Measurements from ENCODE around the gene BSN. TPM values are rescaled to one million over a fixed set of nuclear protein-coding genes. Genes with fewer than 3 reads are reported as not detected.

The BSN gene
- total RNA-seq, 1 experiment from 2014 or later = 0.37 TPM

DNA sequence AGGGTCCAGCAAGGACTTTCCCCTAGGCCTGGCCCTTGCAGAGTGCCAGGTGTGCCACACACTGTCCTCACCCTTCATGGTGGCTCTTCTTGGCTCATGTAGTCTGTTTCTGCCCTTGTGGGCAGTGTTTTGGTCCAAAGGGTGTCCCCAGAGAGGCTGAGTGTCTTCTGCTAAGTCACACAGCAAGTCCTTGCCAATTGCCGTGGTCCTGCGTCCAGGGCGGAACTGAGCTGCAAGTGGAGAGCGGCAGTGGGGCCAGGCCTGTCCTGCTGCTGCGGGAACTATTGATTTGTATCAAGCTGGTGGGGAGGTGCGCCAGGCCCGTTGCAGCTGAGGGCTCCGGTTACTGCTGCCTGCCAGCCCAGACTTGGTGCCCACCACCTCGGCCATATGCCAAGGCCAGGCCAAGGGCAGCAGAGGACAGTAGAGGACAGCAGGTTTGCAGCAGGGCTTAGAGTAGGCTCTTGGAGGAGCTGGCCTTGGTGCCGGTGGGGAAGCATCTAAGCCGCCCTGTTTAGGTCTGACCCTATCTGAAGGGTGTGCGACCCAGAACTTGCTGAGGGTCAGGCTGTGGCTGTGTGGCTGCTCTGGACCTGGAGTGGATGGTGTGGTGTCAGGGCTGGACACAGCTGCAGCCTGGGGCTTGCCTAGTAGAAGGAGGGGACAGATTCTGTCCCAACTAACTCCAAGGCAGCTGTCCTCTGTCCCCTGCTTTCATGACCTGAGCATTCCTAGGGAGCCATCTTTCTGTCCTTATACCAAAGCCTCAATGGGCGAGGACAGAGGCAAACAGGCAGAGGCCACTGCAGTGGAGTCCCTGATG lies 160.7 kb downstream of the BSN start:
- no peak for DNase-seq
- Histone ChIP-seq H3K27me3 (ENCODE audit: low read length) (no peaks in the 10 kb centered on the region), H3K9me3 (ENCODE audit: low read length) (no peaks in the 10 kb centered on the region), H3K9me2 (replicated peaks; ENCODE audit: insufficient read depth, low read length) (no peaks in the 10 kb centered on the region), H3K4me2 (ENCODE audit: low read depth, low read length, poor library complexity, severe bottlenecking) (no peak overlapping the region), H3K9ac (ENCODE audit: low read length) (no peak overlapping the region), H3K27ac (ENCODE audit: low read length) (no peak overlapping the region), H4K20me1 (ENCODE audit: insufficient read depth, low read depth, low read length) (no peaks in the 10 kb centered on the region), H2AFZ (ENCODE audit: low read length) (no peak overlapping the region), H3K36me3 (ENCODE audit: insufficient read depth, low read length) (0 out of 2 replicates have a peak, but pooled peaks cover 8% of the 10 kb centered on the region), H3K4me3 (ENCODE audit: low read length) (no peak overlapping the region), H3K79me2 (ENCODE audit: low read length) (no peaks in the 10 kb centered on the region), H3K4me1 (ENCODE audit: low read length) (peaks cover 8% of the 10 kb centered on the region)

- Histone ChIP-seq H3K27me3 (ENCODE audit: low read length) (no peaks in the 10 kb centered on the region), H3K4me1 (ENCODE audit: low read length) (peaks cover 8% of the 10 kb centered on the region), H3K9ac (ENCODE audit: low read length) (no peak overlapping the region), H3K9me2 (replicated peaks; ENCODE audit: insufficient read depth, low read length) (no peaks in the 10 kb centered on the region), H3K4me2 (ENCODE audit: low read depth, low read length, poor library complexity, severe bottlenecking) (no peak overlapping the region), H3K79me2 (ENCODE audit: low read length) (no peaks in the 10 kb centered on the region), H3K27ac (ENCODE audit: low read length) (no peak overlapping the region), H3K9me3 (ENCODE audit: low read length) (no peaks in the 10 kb centered on the region), H3K36me3 (ENCODE audit: insufficient read depth, low read length) (0 out of 2 replicates have a peak, but pooled peaks cover 8% of the 10 kb centered on the region), H2AFZ (ENCODE audit: low read length) (no peak overlapping the region), H4K20me1 (ENCODE audit: insufficient read depth, low read depth, low read length) (no peaks in the 10 kb centered on the region), H3K4me3 (ENCODE audit: low read length) (no peak overlapping the region)
- DNase-seq = no peak
Measured at GRCh38 chr3:49715611-49716121, 161.4 kb downstream of the BSN start.

DNA sequence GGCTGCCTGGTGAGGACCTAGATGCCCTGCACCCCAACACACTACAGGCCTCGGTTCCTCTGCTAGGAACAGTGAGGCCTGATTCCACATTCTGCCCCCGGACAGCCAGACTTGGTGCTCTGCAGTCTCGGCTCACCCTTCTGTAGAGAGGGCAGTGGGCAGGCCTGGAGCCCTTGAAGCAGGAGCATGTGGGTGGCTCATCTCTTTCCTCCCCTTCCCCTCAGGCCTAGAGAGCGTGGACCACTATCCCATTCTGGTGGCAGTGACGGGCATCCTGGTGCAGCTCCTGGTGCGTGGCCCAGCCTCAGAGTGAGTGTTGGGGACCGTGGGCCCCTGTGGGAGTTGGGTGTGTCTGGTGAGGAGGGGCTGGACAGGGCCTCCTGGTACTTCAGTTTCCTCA lies 161.9 kb downstream of the BSN start:
- no peaks in the 10 kb centered on the region for H4K20me1 ChIP-seq (ENCODE audit: insufficient read depth, low read depth, low read length)
- no peak overlapping the region for H3K4me3 ChIP-seq (ENCODE audit: low read length)
- no peak overlapping the region for H3K4me2 ChIP-seq (ENCODE audit: low read depth, low read length, poor library complexity, severe bottlenecking)
- no peaks in the 10 kb centered on the region for H3K9me3 ChIP-seq (ENCODE audit: low read length)
- no peak overlapping the region for H3K27ac ChIP-seq (ENCODE audit: low read length)
- no peak overlapping the region for H2AFZ ChIP-seq (ENCODE audit: low read length)
- 0 out of 2 replicates have a peak, but pooled peaks cover 8% of the 10 kb centered on the region for H3K36me3 ChIP-seq (ENCODE audit: insufficient read depth, low read length)
- no peaks in the 10 kb centered on the region for H3K9me2 ChIP-seq (replicated peaks; ENCODE audit: insufficient read depth, low read length)
- peaks cover 8% of the 10 kb centered on the region for H3K4me1 ChIP-seq (ENCODE audit: low read length)
- no peak overlapping the region for H3K9ac ChIP-seq (ENCODE audit: low read length)
- H3K79me2 ChIP-seq (ENCODE audit: low read length) = no peaks in the 10 kb centered on the region
- no peak for DNase-seq
- H3K27me3 ChIP-seq (ENCODE audit: low read length) = no peaks in the 10 kb centered on the region

- H3K4me3 ChIP-seq (ENCODE audit: low read length) = no peak overlapping the region
- no peak overlapping the region for H3K4me2 ChIP-seq (ENCODE audit: low read depth, low read length, poor library complexity, severe bottlenecking)
- no peaks in the 10 kb centered on the region for H3K79me2 ChIP-seq (ENCODE audit: low read length)
- no peak overlapping the region for H2AFZ ChIP-seq (ENCODE audit: low read length)
- H3K9me2 ChIP-seq (replicated peaks; ENCODE audit: insufficient read depth, low read length) = no peaks in the 10 kb centered on the region
- H3K27ac ChIP-seq (ENCODE audit: low read length) = no peak overlapping the region
- H4K20me1 ChIP-seq (ENCODE audit: insufficient read depth, low read depth, low read length) = no peaks in the 10 kb centered on the region
- H3K36me3 ChIP-seq (ENCODE audit: insufficient read depth, low read length) = 0 out of 2 replicates have a peak, but pooled peaks cover 8% of the 10 kb centered on the region
- no peaks in the 10 kb centered on the region for H3K27me3 ChIP-seq (ENCODE audit: low read length)
- H3K9me3 ChIP-seq (ENCODE audit: low read length) = no peaks in the 10 kb centered on the region
- H3K9ac ChIP-seq (ENCODE audit: low read length) = no peak overlapping the region
- H3K4me1 ChIP-seq (ENCODE audit: low read length) = peaks cover 8% of the 10 kb centered on the region
- no peak for DNase-seq
Measured at GRCh38 chr3:49716691-49717210, 162.5 kb downstream of the BSN start.

GRCh38 chr3:49717211-49717958 lies 163.1 kb downstream of the BSN start:
- Histone ChIP-seq H3K79me2 (ENCODE audit: low read length) (no peaks in the 10 kb centered on the region; the same call in 1 of the 2 replicates), H3K4me2 (ENCODE audit: low read depth, low read length, poor library complexity, severe bottlenecking) (no peak overlapping the region), H3K4me1 (ENCODE audit: low read length) (peaks cover 11% of the 10 kb centered on the region), H3K36me3 (ENCODE audit: insufficient read depth, low read length) (peaks cover 11% of the 10 kb centered on the region; the same call in 1 of the 2 replicates), H3K27ac (ENCODE audit: low read length) (no peak overlapping the region), H3K27me3 (ENCODE audit: low read length) (no peaks in the 10 kb centered on the region), H3K9ac (ENCODE audit: low read length) (no peak overlapping the region), H3K9me2 (replicated peaks; ENCODE audit: insufficient read depth, low read length) (no peaks in the 10 kb centered on the region), H3K9me3 (ENCODE audit: low read length) (no peaks in the 10 kb centered on the region), H2AFZ (ENCODE audit: low read length) (no peak overlapping the region), H4K20me1 (ENCODE audit: insufficient read depth, low read depth, low read length) (no peaks in the 10 kb centered on the region), H3K4me3 (ENCODE audit: low read length) (no peak overlapping the region)
- no peak for DNase-seq

DNA sequence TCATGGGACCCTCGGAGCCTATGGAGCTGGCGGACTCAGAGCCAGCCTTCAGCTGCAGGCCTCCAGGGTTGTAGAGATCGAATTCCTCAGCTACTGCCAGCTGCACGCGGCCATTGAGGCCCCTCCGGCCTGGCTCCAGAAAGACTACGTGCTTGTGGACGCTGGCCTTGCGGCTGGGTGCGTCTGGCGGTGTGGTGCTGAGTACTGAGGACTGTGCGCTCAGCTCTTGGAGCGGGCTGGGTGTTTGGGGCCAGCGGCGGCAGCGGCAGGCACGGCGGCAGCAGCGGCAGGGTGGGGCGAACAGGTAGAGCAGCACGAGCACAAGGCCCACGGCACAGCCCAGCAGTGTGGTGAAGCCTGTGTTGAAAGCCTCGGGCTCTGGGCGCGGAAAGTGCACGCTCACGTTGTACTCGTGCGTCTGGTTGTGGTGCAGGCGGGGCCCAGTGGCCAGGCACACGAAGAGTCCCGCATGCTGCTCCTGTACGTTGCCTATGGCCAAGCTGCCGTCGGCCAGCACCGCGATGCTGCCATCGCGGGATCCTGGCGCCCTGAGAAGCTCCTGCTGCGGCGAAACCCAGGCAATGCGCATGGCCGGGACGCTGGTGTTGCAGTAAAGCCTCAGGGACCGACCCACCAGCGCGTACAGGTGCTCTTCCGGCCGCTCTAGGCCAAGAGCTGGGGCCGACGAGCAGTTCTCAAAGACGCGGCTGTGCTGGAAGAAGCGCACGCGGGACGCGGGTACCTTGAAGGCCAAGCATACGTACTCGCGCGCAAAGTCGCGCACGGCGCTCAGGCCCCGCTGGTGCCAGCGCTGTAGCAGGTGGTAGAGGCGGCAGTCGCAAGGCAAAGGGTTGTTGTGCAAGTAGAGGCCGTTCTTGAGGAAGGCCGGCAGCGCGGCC lies 163.9 kb downstream of the BSN start:
- H3K9me3 ChIP-seq (ENCODE audit: low read length) = no peaks in the 10 kb centered on the region
- no peaks in the 10 kb centered on the region for H3K9me2 ChIP-seq (replicated peaks; ENCODE audit: insufficient read depth, low read length)
- no peak overlapping the region for H3K4me3 ChIP-seq (ENCODE audit: low read length)
- no peaks in the 10 kb centered on the region for H3K27me3 ChIP-seq (ENCODE audit: low read length)
- H3K27ac ChIP-seq (ENCODE audit: low read length) = no peak overlapping the region
- H4K20me1 ChIP-seq (ENCODE audit: insufficient read depth, low read depth, low read length) = peaks cover 3% of the 10 kb centered on the region; the same call in 1 of the 2 replicates
- no peak overlapping the region for H3K9ac ChIP-seq (ENCODE audit: low read length)
- no peak for DNase-seq
- H3K4me2 ChIP-seq (ENCODE audit: low read depth, low read length, poor library complexity, severe bottlenecking) = no peak overlapping the region
- peaks cover 19% of the 10 kb centered on the region for H3K4me1 ChIP-seq (ENCODE audit: low read length)
- no peak overlapping the region for H2AFZ ChIP-seq (ENCODE audit: low read length)
- peaks cover 8% of the 10 kb centered on the region for H3K79me2 ChIP-seq (ENCODE audit: low read length)
- peaks cover 15% of the 10 kb centered on the region; the same call in 1 of the 2 replicates for H3K36me3 ChIP-seq (ENCODE audit: insufficient read depth, low read length)

DNA sequence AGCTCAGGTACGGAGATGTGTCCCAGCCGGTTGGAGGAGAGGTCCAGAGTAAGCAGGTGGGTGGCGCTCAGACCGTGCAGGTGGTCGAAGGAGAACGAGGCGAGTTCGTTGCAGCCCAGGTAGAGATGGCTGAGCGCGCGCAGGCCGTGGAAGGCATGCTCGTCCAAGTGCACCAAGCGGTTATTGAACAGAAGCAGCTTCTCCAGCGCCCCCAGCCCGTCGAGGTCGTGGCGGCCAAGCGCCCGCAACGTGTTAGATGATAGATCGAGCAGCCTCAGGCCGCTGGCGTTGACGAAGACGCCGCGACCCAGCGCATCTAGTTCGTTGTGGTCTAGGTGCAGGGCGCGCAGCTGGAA lies 164.6 kb downstream of the BSN start:
- Histone ChIP-seq H2AFZ (ENCODE audit: low read length) (no peak overlapping the region), H3K27me3 (ENCODE audit: low read length) (no peaks in the 10 kb centered on the region), H3K4me1 (ENCODE audit: low read length) (peaks cover 20% of the 10 kb centered on the region), H3K9me3 (ENCODE audit: low read length) (no peaks in the 10 kb centered on the region), H3K9ac (ENCODE audit: low read length) (no peak overlapping the region), H3K9me2 (replicated peaks; ENCODE audit: insufficient read depth, low read length) (no peaks in the 10 kb centered on the region), H4K20me1 (ENCODE audit: insufficient read depth, low read depth, low read length) (peaks cover 5% of the 10 kb centered on the region; the same call in 1 of the 2 replicates), H3K36me3 (ENCODE audit: insufficient read depth, low read length) (peaks cover 15% of the 10 kb centered on the region; the same call in 1 of the 2 replicates), H3K4me2 (ENCODE audit: low read depth, low read length, poor library complexity, severe bottlenecking) (peak overlapping the region; percentile 63), H3K27ac (ENCODE audit: low read length) (no peak overlapping the region), H3K79me2 (ENCODE audit: low read length) (peaks cover 12% of the 10 kb centered on the region), H3K4me3 (ENCODE audit: low read length) (peak overlapping the region; percentile 30; the same call in 1 of the 2 replicates)
- no peak for DNase-seq

Data from Karpas-422 (cell line).